Measurements from ENCODE around the gene PRM3. TPM values are rescaled to one million over a fixed set of nuclear protein-coding genes. Genes with fewer than 3 reads are reported as not detected.
A peak's percentile ranks its signal among the peaks of the same experiment; 100 is the strongest.
"Not testable (repeated sequence)": the region's sequence is repeated elsewhere in the genome, so short reads cannot be mapped to it uniquely, and the experiment has no call there.

The PRM3 gene
- total and polyA plus RNA-seq, 3 experiments from 2014 or later: not detected

DNA sequence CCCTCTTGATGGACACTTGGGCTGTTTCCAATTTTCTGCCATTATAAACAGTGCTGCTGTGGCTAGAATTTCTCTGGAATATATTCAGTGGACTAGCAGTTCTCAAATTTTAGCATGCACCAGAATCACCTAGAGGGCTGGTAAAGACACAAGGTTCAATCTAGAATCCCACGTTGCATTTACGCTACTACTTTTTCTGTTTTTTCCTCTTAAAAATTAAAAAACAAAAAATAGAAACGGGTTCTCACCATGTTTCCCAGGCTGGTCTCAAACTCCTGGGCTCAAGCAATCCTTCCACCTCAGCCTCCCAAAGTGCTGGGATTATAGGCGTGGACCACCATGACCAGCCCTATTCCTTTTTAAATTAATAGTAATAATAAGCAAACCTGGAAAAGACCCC, 22.2 kb upstream of the PRM3 start:
- peaks cover 3% of the 10 kb centered on the region for H3K27me3 ChIP-seq (ENCODE audit: insufficient read depth, low read length, poor library complexity, severe bottlenecking)
- Mint-ChIP-seq H3K9me3 (no peaks in the 10 kb centered on the region), H3K36me3 (no peaks in the 10 kb centered on the region), H3K4me3 (no peak overlapping the region), H3K27ac (peak overlapping the region in 1 of 8 donors; percentile 14), H3K4me1 (peaks cover 12 to 24% (median 20%) of the 10 kb centered on the region in 3 donors), H3K27me3 (peaks cover 11 to 20% of the 10 kb centered on the region in 2 donors)
- no peaks in the 10 kb centered on the region for H3K9me3 ChIP-seq (ENCODE audit: low read length)
- ChIA-PET CTCF (no interaction called here), POLR2A (no interaction called here)
- H3K4me3 ChIP-seq (ENCODE audit: low read length): no peak overlapping the region
- H3K4me1 ChIP-seq (ENCODE audit: insufficient read depth, low read length): peaks cover 22% of the 10 kb centered on the region
- H3K27ac ChIP-seq (ENCODE audit: low read depth, low read length): no peak overlapping the region
- DNase-seq: no peak
- H3K36me3 ChIP-seq (ENCODE audit: insufficient read depth, low read length): no peaks in the 10 kb centered on the region

DNA sequence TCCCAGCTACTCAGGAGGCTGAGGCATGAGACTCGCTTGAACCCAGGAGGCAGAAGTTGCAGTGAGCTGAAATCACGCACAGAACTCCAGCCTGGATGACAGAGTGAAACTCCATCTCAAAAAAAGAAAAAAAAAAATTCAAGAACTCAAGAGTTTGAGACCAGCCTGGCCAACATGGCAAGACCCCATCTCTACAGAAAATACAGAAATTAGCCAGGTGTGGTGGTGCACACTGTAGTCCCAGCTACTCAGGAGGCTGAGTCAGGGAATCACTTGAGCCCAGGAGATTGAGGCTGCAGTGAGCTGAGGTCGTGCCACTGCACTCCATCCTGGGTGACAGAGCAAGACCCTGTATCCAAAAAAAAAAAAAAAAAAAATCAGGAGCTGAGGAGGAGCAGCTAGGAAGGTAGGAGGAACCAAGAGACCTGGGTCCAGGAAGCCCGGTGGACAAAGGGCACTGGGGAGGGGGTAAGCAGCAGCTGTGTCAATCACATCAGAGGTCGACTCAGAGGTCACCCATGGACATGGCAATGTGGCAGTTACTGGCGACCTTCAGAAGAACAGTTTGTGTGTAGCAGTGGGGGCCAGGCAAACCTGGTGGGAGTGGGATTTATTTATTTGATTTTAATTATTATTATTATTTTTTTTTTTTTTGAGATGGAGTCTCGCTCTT, 18.8 kb upstream of the PRM3 start:
- no peaks in the 10 kb centered on the region for H3K9me3 Mint-ChIP-seq
- POLR2A ChIA-PET: interaction anchor here (0.6 kb wide), 2 partner anchors 37 to 462 kb away, joined by 3 to 4 read pairs; no protein-coding TSS in a partner anchor
- Histone ChIP-seq H3K4me1 (ENCODE audit: insufficient read depth, low read length) (peaks cover 9% of the 10 kb centered on the region), H3K27me3 (ENCODE audit: insufficient read depth, low read length, poor library complexity, severe bottlenecking) (peaks cover 3% of the 10 kb centered on the region), H3K9me3 (ENCODE audit: low read length) (no peaks in the 10 kb centered on the region), H3K4me3 (ENCODE audit: low read length) (no peak overlapping the region), H3K36me3 (ENCODE audit: insufficient read depth, low read length) (no peaks in the 10 kb centered on the region), H3K27ac (ENCODE audit: low read depth, low read length) (no peak overlapping the region)
- peaks cover 6 to 8% (median 7%) of the 10 kb centered on the region in 3 donors for H3K4me1 Mint-ChIP-seq
- CTCF ChIA-PET: interaction anchor here (0.7 to 1.3 kb wide), 2 partner anchors 64 to 328 kb away, joined by 3 to 4 read pairs; no protein-coding TSS in a partner anchor
- peaks cover 0 to 4% (median 0%) of the 10 kb centered on the region in 3 donors for H3K36me3 Mint-ChIP-seq
- H3K27me3 Mint-ChIP-seq: peaks cover 17 to 32% of the 10 kb centered on the region in 2 donors
- DNase-seq: no peak
- no peak overlapping the region for H3K4me3 Mint-ChIP-seq
- H3K27ac Mint-ChIP-seq: no peak overlapping the region

DNA sequence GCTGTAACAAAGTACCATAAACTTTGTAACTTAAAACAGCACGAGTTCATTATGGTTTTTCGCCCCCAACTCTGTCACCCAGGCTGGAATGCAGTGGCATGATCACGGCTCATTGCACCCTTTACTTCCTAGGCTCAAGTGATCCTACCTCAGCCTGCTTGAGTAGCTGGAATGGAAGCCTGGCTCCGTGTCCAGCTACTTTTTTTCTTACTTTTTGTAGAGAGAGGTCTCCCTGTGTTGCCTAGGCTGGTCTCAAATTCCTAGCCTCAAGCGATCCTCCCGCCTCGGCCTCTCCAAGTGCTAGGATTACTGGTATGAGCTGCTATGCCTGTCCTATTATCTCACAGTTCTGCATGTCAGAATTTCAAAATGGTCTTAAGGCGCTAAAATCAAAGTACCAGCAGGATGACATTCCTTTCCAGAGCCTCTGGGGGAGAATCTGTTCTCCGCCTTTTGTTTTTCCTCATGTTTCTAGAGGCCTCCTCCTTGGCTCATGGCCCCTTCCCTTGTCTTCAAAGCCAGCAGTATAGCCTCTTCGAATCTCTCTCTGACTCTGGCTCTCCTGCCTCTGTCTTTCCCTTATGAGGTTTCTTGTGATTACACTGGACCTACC, 17.8 kb upstream of the PRM3 start:
- no peaks in the 10 kb centered on the region for H3K9me3 ChIP-seq (ENCODE audit: low read length)
- peaks cover 3% of the 10 kb centered on the region for H3K27me3 ChIP-seq (ENCODE audit: insufficient read depth, low read length, poor library complexity, severe bottlenecking)
- H3K27me3 Mint-ChIP-seq: peaks cover 17 to 32% of the 10 kb centered on the region in 2 donors
- peaks cover 0 to 4% (median 0%) of the 10 kb centered on the region in 3 donors for H3K36me3 Mint-ChIP-seq
- ChIA-PET CTCF (interaction anchor here (0.7 kb wide), 1 partner anchor 65 kb away, joined by 3 read pairs; no protein-coding TSS in a partner anchor), POLR2A (no interaction called here)
- no peak for DNase-seq
- no peak overlapping the region for H3K4me3 ChIP-seq (ENCODE audit: low read length)
- H3K4me1 ChIP-seq (ENCODE audit: insufficient read depth, low read length): no peaks in the 10 kb centered on the region
- H3K9me3 Mint-ChIP-seq: no peaks in the 10 kb centered on the region
- H3K36me3 ChIP-seq (ENCODE audit: insufficient read depth, low read length): no peaks in the 10 kb centered on the region
- H3K4me3 Mint-ChIP-seq: no peak overlapping the region
- no peak overlapping the region for H3K27ac ChIP-seq (ENCODE audit: low read depth, low read length)
- H3K4me1 Mint-ChIP-seq: no peaks in the 10 kb centered on the region
- no peak overlapping the region for H3K27ac Mint-ChIP-seq

DNA sequence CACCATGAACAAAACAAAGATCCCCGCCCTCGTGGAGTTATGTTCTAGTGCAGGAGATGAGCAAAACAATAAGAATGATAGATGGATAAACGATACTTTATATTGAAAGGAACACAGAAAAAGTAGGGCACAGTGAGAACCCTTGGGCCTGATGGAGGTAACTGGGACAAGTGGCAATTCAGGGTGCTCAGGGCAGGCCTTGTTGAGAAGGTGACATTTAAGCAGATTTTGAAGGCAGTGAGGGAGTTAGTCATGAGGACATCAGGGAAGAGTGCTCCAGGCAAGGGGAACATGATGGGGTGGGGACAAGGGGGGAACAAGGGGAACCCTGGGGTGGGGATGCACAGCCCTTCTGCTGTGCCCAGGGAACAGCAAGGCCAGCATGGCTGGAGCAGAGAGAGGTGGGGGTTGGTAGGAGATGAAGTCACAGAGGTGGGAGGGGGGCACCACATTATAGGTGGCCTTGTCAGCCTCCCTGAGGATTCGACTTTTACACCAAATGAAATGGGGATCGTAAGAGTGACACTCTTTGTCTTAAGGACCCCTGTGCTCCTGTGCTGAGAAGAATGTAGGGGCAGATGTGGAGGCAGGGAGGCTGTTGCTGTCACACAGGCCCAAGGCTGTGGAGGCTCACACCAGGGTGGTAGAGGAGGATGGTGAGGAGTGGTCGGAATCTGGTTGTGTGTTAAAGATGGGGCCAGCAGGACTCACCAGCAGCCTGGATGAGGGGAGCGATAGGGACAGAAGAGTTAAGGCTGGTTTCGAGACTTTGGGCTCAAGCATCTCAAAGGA, 16.9 kb upstream of the PRM3 start:
- no peaks in the 10 kb centered on the region for H3K4me1 Mint-ChIP-seq
- CTCF ChIA-PET: no interaction called here
- DNase-seq: no peak
- no peaks in the 10 kb centered on the region for H3K36me3 ChIP-seq (ENCODE audit: insufficient read depth, low read length)
- H3K4me3 ChIP-seq (ENCODE audit: low read length): no peak overlapping the region
- H3K27ac ChIP-seq (ENCODE audit: low read depth, low read length): no peak overlapping the region
- peaks cover 3% of the 10 kb centered on the region for H3K27me3 ChIP-seq (ENCODE audit: insufficient read depth, low read length, poor library complexity, severe bottlenecking)
- peaks cover 0 to 4% (median 0%) of the 10 kb centered on the region in 3 donors for H3K36me3 Mint-ChIP-seq
- H3K27me3 Mint-ChIP-seq: peaks cover 17 to 32% of the 10 kb centered on the region in 2 donors
- H3K9me3 Mint-ChIP-seq: no peaks in the 10 kb centered on the region
- no peaks in the 10 kb centered on the region for H3K9me3 ChIP-seq (ENCODE audit: low read length)
- no peaks in the 10 kb centered on the region for H3K4me1 ChIP-seq (ENCODE audit: insufficient read depth, low read length)
- peak overlapping the region in 1 of 8 donors; percentile 51 for H3K27ac Mint-ChIP-seq
- POLR2A ChIA-PET: no interaction called here
- no peak overlapping the region for H3K4me3 Mint-ChIP-seq

DNA sequence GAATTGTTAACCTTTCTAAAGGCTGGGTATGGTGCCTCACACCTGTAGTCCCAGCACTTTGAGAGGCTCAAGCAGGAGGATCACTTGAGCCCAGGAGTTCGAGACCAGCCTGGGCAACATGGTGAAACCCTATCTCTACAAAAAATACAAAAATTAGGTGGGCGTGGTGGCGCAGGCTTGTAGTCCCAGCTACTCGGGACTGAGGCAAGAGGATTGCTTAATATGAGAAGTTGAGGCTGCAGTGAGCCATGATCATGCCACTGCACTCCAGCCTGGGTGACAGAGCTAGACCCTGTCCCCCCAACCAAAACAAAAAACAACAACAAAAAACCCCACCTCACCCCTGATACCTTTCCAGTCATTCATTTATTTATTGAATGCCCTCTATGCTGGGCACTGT, 16.3 kb upstream of the PRM3 start:
- DNase-seq; H3K4me3 Mint-ChIP-seq; H3K4me1 Mint-ChIP-seq; CTCF ChIA-PET; H3K27ac ChIP-seq (ENCODE audit: low read depth, low read length); H3K36me3 Mint-ChIP-seq; H3K4me3 ChIP-seq (ENCODE audit: low read length); H3K27ac Mint-ChIP-seq; H3K9me3 Mint-ChIP-seq; H3K36me3 ChIP-seq (ENCODE audit: insufficient read depth, low read length); H3K9me3 ChIP-seq (ENCODE audit: low read length); H3K4me1 ChIP-seq (ENCODE audit: insufficient read depth, low read length); POLR2A ChIA-PET; H3K27me3 ChIP-seq (ENCODE audit: insufficient read depth, low read length, poor library complexity, severe bottlenecking): not testable (repeated sequence)
- peaks cover 17 to 27% of the 10 kb centered on the region in 2 donors for H3K27me3 Mint-ChIP-seq

DNA sequence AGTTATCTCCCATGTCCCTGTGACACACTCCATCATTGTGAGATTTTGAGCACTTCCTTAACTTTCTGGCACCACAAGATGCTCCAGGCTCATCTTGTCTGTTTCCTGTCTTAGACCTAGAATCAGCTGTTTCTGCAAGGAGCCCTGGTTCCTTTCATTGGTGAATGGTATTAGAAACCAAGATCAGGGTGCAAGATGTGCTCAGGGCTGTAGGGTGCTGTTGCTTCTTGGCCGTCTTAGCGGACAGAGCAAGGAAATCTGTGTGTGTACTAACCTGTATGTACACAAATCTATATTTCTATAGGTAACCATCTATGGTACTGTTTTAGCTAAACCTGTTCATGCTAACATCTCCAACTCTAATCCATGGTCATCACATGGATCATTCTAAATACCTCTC, 15.8 kb upstream of the PRM3 start:
- ChIA-PET CTCF (no interaction called here), POLR2A (no interaction called here)
- Histone ChIP-seq H3K9me3 (ENCODE audit: low read length) (no peaks in the 10 kb centered on the region), H3K36me3 (ENCODE audit: insufficient read depth, low read length) (no peaks in the 10 kb centered on the region), H3K4me1 (ENCODE audit: insufficient read depth, low read length) (no peaks in the 10 kb centered on the region), H3K27me3 (ENCODE audit: insufficient read depth, low read length, poor library complexity, severe bottlenecking) (peaks cover 3% of the 10 kb centered on the region), H3K27ac (ENCODE audit: low read depth, low read length) (no peak overlapping the region), H3K4me3 (ENCODE audit: low read length) (no peak overlapping the region)
- Mint-ChIP-seq H3K4me3 (no peak overlapping the region), H3K27ac (no peak overlapping the region), H3K4me1 (no peaks in the 10 kb centered on the region), H3K36me3 (peaks cover 0 to 4% (median 0%) of the 10 kb centered on the region in 3 donors), H3K27me3 (peaks cover 17 to 27% of the 10 kb centered on the region in 2 donors), H3K9me3 (no peaks in the 10 kb centered on the region)
- DNase-seq: no peak

DNA sequence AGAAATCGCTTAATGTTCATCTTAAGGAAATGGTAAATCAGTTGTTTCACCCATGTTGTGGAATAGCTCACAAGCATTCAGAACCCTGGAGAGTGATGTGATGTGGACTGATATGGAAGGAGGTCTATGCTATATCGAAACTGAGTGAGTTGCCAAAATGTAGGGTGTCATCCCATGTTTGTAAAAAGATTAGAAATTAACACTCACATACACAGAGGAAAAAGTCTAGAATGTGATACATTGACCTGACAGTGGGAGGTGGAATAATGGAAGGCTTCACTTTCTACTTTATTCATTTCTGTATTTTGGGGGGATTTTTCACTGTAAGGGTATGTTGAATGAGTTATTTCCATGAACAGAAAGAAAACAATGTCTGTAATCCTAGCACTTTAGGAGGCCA, 12.4 kb upstream of the PRM3 start:
- CTCF ChIA-PET: interaction anchor here (0.6 to 1.1 kb wide), 2 partner anchors 29 to 71 kb away, joined by 3 read pairs; partner anchors contain the start of gene SOCS1
- peaks cover 15 to 22% of the 10 kb centered on the region in 2 donors for H3K27me3 Mint-ChIP-seq

DNA sequence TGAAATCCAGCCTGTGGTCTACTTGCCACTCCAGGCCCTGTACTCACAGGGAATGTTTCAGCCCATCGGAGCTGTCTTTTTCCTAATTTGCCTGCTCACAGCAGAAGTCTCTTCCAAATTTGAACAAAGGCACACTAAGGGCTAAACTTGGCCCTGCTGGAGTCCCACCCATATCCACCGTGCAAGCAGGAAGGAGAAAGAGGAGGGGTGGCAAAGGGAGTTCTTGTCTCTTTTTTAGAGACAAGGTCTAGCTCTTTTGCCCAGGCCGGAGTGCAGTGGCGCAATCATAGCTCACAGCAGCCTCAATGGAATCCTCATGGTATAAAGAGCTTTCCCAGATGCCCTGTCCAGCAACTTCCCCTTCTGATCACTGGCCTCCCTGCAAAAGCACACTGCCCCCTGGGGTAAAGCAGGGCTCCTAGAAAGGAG, 10.4 kb upstream of the PRM3 start:
- H3K27me3 Mint-ChIP-seq: peaks cover 8 to 11% of the 10 kb centered on the region in 2 donors

More for the DNA sequence above, 12.4 kb upstream of the PRM3 start:
- Mint-ChIP-seq H3K36me3 (peaks cover 0 to 4% (median 0%) of the 10 kb centered on the region in 3 donors), H3K9me3 (no peaks in the 10 kb centered on the region), H3K4me3 (no peak overlapping the region), H3K27ac (no peak overlapping the region), H3K4me1 (no peaks in the 10 kb centered on the region)
- no peaks in the 10 kb centered on the region for H3K27me3 ChIP-seq (ENCODE audit: insufficient read depth, low read length, poor library complexity, severe bottlenecking)
- H3K4me3 ChIP-seq (ENCODE audit: low read length): no peak overlapping the region
- POLR2A ChIA-PET: no interaction called here
- H3K36me3 ChIP-seq (ENCODE audit: insufficient read depth, low read length): no peaks in the 10 kb centered on the region
- H3K4me1 ChIP-seq (ENCODE audit: insufficient read depth, low read length): no peaks in the 10 kb centered on the region
- no peaks in the 10 kb centered on the region for H3K9me3 ChIP-seq (ENCODE audit: low read length)
- H3K27ac ChIP-seq (ENCODE audit: low read depth, low read length): no peak overlapping the region
- DNase-seq: no peak

More for the DNA sequence above, 10.4 kb upstream of the PRM3 start:
- Histone ChIP-seq H3K4me1 (ENCODE audit: insufficient read depth, low read length) (no peaks in the 10 kb centered on the region), H3K27me3 (ENCODE audit: insufficient read depth, low read length, poor library complexity, severe bottlenecking) (no peaks in the 10 kb centered on the region), H3K36me3 (ENCODE audit: insufficient read depth, low read length) (no peaks in the 10 kb centered on the region), H3K9me3 (ENCODE audit: low read length) (no peaks in the 10 kb centered on the region), H3K27ac (ENCODE audit: low read depth, low read length) (no peak overlapping the region), H3K4me3 (ENCODE audit: low read length) (no peak overlapping the region)
- POLR2A ChIA-PET: no interaction called here
- peaks cover 0 to 4% (median 0%) of the 10 kb centered on the region in 3 donors for H3K36me3 Mint-ChIP-seq
- H3K4me3 Mint-ChIP-seq: no peak overlapping the region
- no peaks in the 10 kb centered on the region for H3K4me1 Mint-ChIP-seq
- no peak for DNase-seq
- H3K9me3 Mint-ChIP-seq: no peaks in the 10 kb centered on the region
- CTCF ChIA-PET: interaction anchor here (0.7 to 1.3 kb wide), 2 partner anchors 29 to 72 kb away, joined by 3 to 4 read pairs; no protein-coding TSS in a partner anchor
- peak overlapping the region in 1 of 8 donors; percentile 35 for H3K27ac Mint-ChIP-seq

All from CD8-positive, alpha-beta memory T cell (primary cell).